ENCODE measurements around the gene GABPB2.

GABPB2 gene

DNA sequence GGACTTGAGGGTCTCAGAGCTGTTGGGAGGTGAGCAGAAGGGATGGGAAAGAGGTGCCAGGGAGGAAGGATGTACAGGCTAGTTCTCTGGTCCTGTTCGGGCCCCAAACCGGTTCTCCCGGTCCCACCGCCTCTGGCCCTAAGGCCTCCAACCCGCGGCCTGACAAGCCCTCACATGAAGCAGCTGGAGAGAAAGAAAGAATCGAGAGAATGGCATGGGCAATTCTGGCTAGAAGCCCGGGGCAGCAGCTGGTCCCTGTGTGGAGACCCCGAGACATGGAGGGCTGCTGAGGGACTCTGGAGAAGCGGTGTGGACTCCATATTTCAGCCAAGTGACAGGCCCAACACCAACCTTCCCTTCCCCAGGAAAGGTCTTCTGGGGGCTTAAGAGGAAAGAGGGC lies 11.9 kb upstream of the GABPB2 start:
- Histone ChIP-seq H3K4me3 (ENCODE audit: low read depth, low read length) (peak overlapping the region; percentile 89), H3K9me3 (ENCODE audit: control insufficient read depth, insufficient read depth, low read depth, low read length) (no peaks in the 10 kb centered on the region), H3K4me1 (ENCODE audit: control insufficient read depth, insufficient read depth, low read length) (peaks cover 4% of the 10 kb centered on the region; the same call in 1 of the 2 replicates), H3K27ac (ENCODE audit: extremely low read depth, low read depth, low read length) (peak overlapping the region; percentile 83), H3K36me3 (ENCODE audit: control insufficient read depth in 2 of 2, insufficient read depth in 1 of 2, low read length in 2 of 2) (peaks cover 0 to 40% of the 10 kb centered on the region in 2 experiments; a peak in 2 of 3 replicates)
- TF ChIP-seq ZNF394 (tag by site-specific recombination; IDR thresholded peaks at IDR 0.05; ENCODE audit: borderline replicate concordance) = peak; percentile 73
- TF ChIP-seq ZNF112 (tag by site-specific recombination; IDR thresholded peaks at IDR 0.05) = no peak
- TF ChIP-seq ZNF138 (tag by site-specific recombination; IDR thresholded peaks at IDR 0.05; ENCODE audit: borderline replicate concordance) = no peak
- peak; percentile 94 for TF ChIP-seq ZNF335 (tag by site-specific recombination; conservative IDR thresholded peaks at IDR 0.05)
- no peak for TF ChIP-seq ZNF558 (tag by site-specific recombination; IDR thresholded peaks at IDR 0.05)
- no peak for TF ChIP-seq ZIC2 (tag by site-specific recombination; IDR thresholded peaks at IDR 0.05)
- 0 out of 2 replicates have a peak, but pooled peaks have one; percentile 0 for TF ChIP-seq ZBTB17 (tag by site-specific recombination; IDR thresholded peaks at IDR 0.05)
- no peak for TF ChIP-seq ZNF274 (IDR thresholded peaks at IDR 0.05; ENCODE audit: low read length)
- no peak for TF ChIP-seq ZNF274 (tag by site-specific recombination; IDR thresholded peaks at IDR 0.05; ENCODE audit: borderline replicate concordance)
- no peak for TF ChIP-seq AEBP2 (tag by site-specific recombination; IDR thresholded peaks at IDR 0.05; ENCODE audit: borderline replicate concordance)
- CTCF ChIA-PET = interaction anchor here (0.6 to 2.7 kb wide), 11 partner anchors 8 to 134 kb away, joined by 3 to 17 read pairs (median 4); partner anchors contain the start of genes C1orf56 and GABPB2
- POLR2A ChIA-PET = interaction anchor here (0.6 to 3.8 kb wide), 6 partner anchors 9 to 738 kb away, joined by 3 to 20 read pairs (median 10); partner anchors contain the start of genes C1orf56, GABPB2 and MINDY1

DNA sequence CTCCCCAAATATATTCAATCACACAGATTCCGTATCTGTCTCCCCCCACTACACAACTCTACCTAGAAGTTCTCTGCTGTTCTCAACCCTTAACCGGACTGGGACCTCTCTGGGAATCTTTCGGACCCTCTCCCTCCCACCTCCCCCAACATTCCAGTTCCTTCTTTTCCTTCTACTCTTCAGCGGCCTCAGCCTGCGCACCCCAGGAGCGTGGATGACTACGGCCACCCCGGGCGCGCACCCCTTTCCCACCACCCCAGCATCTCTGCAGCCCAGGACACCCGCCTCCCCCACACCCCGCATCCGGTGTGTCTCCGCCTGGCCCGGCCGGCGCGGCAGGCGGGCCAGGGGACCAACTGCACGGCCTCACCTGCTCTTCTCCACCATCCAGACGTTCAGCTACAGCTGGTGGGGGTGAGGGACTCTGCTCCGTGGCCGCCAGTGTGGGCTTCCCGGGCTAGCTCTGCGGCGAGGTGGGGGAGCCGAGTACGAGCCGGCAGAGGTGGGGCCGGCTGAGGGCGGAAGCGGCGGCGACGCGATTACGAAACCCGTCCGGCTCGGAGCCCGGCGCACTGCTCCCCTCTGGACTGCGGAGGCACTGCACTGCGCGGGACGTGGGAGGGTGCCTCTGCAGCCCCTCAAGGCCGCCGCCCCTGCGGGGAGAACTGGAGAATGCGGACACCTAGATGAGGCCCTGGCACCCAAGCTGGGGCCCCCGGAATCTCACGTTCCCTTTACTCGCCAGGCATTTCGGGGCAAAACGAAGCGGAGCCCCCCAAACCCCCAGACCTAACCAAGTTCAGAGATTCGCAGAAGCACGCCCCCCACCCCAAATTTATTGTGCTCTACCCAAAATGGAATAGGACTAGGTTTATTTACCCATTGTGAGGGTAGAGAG lies 11.2 kb upstream of the GABPB2 start, which contains the start of gene CDC42SE1:
Gene CDC42SE1 (minus strand): TSS at position 514 of the 898 bp plus-strand sequence. CDS start 3,892 bp downstream, outside the sequence.
- peak within 1 kb of the TSS; percentile 83 for H3K27ac ChIP-seq (ENCODE audit: extremely low read depth, low read depth, low read length)
- POLR2A ChIA-PET = interaction anchor here (0.6 to 3.8 kb wide), 8 partner anchors 10 to 222 kb away, joined by 3 to 20 read pairs (median 6); partner anchors contain the start of genes C1orf56, GABPB2, MINDY1 and PSMD4
- peaks cover 4% of the 10 kb centered on the region; the same call in 1 of the 2 replicates for H3K4me1 ChIP-seq (ENCODE audit: control insufficient read depth, insufficient read depth, low read length)
- peak within 1 kb of the TSS; percentile 89 for H3K4me3 ChIP-seq (ENCODE audit: low read depth, low read length)
- no peaks in the 10 kb centered on the region for H3K9me3 ChIP-seq (ENCODE audit: control insufficient read depth, insufficient read depth, low read depth, low read length)
- CTCF ChIA-PET = interaction anchor here (0.6 to 2.7 kb wide), 12 partner anchors 9 to 134 kb away, joined by 3 to 17 read pairs (median 3); partner anchors contain the start of genes C1orf56 and GABPB2
- H3K36me3 ChIP-seq (ENCODE audit: control insufficient read depth in 2 of 2, insufficient read depth in 1 of 2, low read length in 2 of 2) = peaks cover 0 to 37% of the 10 kb centered on the region in 2 experiments; a peak in 2 of 3 replicates
- no peak for TF ChIP-seq ZNF521 (tag by site-specific recombination; IDR thresholded peaks at IDR 0.05)
- no peak for TF ChIP-seq MEIS1 (CRISPR knock-in tag; IDR thresholded peaks at IDR 0.05; ENCODE audit: borderline replicate concordance)
- TF ChIP-seq PRDM2 (tag by site-specific recombination; IDR thresholded peaks at IDR 0.05; ENCODE audit: borderline replicate concordance) = no peak
- TF ChIP-seq, protein P1, sequence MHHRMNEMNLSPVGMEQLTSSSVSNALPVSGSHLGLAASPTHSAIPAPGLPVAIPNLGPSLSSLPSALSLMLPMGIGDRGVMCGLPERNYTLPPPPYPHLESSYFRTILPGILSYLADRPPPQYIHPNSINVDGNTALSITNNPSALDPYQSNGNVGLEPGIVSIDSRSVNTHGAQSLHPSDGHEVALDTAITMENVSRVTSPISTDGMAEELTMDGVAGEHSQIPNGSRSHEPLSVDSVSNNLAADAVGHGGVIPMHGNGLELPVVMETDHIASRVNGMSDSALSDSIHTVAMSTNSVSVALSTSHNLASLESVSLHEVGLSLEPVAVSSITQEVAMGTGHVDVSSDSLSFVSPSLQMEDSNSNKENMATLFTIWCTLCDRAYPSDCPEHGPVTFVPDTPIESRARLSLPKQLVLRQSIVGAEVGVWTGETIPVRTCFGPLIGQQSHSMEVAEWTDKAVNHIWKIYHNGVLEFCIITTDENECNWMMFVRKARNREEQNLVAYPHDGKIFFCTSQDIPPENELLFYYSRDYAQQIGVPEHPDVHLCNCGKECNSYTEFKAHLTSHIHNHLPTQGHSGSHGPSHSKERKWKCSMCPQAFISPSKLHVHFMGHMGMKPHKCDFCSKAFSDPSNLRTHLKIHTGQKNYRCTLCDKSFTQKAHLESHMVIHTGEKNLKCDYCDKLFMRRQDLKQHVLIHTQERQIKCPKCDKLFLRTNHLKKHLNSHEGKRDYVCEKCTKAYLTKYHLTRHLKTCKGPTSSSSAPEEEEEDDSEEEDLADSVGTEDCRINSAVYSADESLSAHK (tag by site-specific recombination; IDR thresholded peaks at IDR 0.05) = no peak
- peak; percentile 89; the same call in 1 of the 2 replicates for TF ChIP-seq ZNF704 (tag by site-specific recombination; IDR thresholded peaks at IDR 0.05)
- no peak; the same call in 1 of the 2 replicates for TF ChIP-seq YY1 (tag by site-specific recombination; IDR thresholded peaks at IDR 0.05)
- TF ChIP-seq ZNF157 (tag by site-specific recombination; IDR thresholded peaks at IDR 0.05) = no peak
- TF ChIP-seq ZNF140 (tag by site-specific recombination; IDR thresholded peaks at IDR 0.05) = no peak
- no peak for TF ChIP-seq FEZF1 (tag by site-specific recombination; IDR thresholded peaks at IDR 0.05)
- TF ChIP-seq SCRT1 (tag by site-specific recombination; IDR thresholded peaks at IDR 0.05; ENCODE audit: borderline replicate concordance) = no peak

Measured in HEK293 (cell line).